Left lung (tissue), 10 donors: ENCODE results near the gene HS3ST5. TPM values are rescaled to one million over a fixed set of nuclear protein-coding genes. Genes with fewer than 3 reads are reported as not detected.

ENCODE experiments used
- ATAC-seq: fragments of 200-7000 bp; cut with Tn5 transposase; one replicate; pipeline ENCODE4 v1.9.1; 2020; ENCODE audit warnings: moderate library complexity
- DNase-seq, 4 donors: peaks; one replicate each; pipeline ENCODE4 v3.0.0-alpha.2; 2013 to 2020
- H3K27ac ChIP-seq, 2 donors: fragments of 200-600 bp; sonication (generic) in 1 of 2; one replicate each; pipeline versions ENCODE4 v1.5.0 to v1.8.0; 2020 to 2021
- H3K27me3 ChIP-seq, 2 donors: fragments of 200-600 bp; sonication (generic) in 1 of 2; one replicate each; pipeline versions ENCODE4 v1.5.0 to v1.8.0; 2020 to 2021
- H3K36me3 ChIP-seq, 2 donors: fragments of 200-600 bp; sonication (generic) in 1 of 2; one replicate each; pipeline versions ENCODE4 v1.5.0 to v1.8.0; 2020 to 2021
- H3K4me1 ChIP-seq, 2 donors: fragments of 200-600 bp; one replicate each; pipeline ENCODE4 v1.8.0; 2021
- H3K4me3 ChIP-seq, 2 donors: fragments of 200-600 bp; sonication (generic) in 1 of 2; one replicate each; pipeline versions ENCODE4 v1.5.0 to v1.8.0; 2020 to 2021; ENCODE audit warnings: mild to moderate bottlenecking in 1 of 2
- H3K9me3 ChIP-seq, 2 donors: fragments of 200-600 bp; sonication (generic) in 1 of 2; one replicate each; pipeline versions ENCODE4 v1.5.0 to v1.8.0; 2020 to 2021
- intact Hi-C, 2 donors: fragments of 100-400 bp; cut with DNase I; formaldehyde crosslinking; loops; one replicate each; pipeline versions ENCODE4 v1.11.2 to v1.14.2; 2022
- polyA plus RNA-seq, 6 donors: library from polyadenylated mRNA; unstranded; fragments of 120-200 nt; gene quantifications; one replicate each; pipeline ENCODE4 v1.2.1, GENCODE V29; 2013; ENCODE audit not compliant: insufficient read length in 6 of 6
- total RNA-seq, 2 donors: library from RNA; stranded (reverse); fragmentation: NEBNext Ultra II Directional; extraction: Animal tissue kit (Norgen Biotek cat#: 25700); gene quantifications; one replicate each; pipeline ENCODE4 v1.2.1, GENCODE V29; 2021
- TF ChIP-seq, protein P1 (sequence below), 2 donors: fragments of 200-600 bp; sonication (generic) in 1 of 2; IDR thresholded peaks; one replicate each; pipeline versions ENCODE4 v1.5.0 to v1.8.0; 2021; ENCODE audit warnings: antibody characterized with exemption in 2 of 2
- donor health status: DM: no; HTN: yes; CAD: no.
- donor health status: DM: no; HTN: no; CAD: no.

The HS3ST5 gene
- total and polyA plus RNA-seq, 8 donors: 0.06 to 0.33 (median 0.18) TPM; not detected in 1

- no peak for DNase-seq
- H3K36me3 ChIP-seq: no peaks in the 10 kb centered on the region
- no peaks in the 10 kb centered on the region for H3K27me3 ChIP-seq
- no peaks in the 10 kb centered on the region for H3K9me3 ChIP-seq
- no peaks in the 10 kb centered on the region for H3K4me1 ChIP-seq
- no peak overlapping the region for H3K4me3 ChIP-seq
- no peak overlapping the region for H3K27ac ChIP-seq
- no peak for ATAC-seq
- TF ChIP-seq, protein P1, sequence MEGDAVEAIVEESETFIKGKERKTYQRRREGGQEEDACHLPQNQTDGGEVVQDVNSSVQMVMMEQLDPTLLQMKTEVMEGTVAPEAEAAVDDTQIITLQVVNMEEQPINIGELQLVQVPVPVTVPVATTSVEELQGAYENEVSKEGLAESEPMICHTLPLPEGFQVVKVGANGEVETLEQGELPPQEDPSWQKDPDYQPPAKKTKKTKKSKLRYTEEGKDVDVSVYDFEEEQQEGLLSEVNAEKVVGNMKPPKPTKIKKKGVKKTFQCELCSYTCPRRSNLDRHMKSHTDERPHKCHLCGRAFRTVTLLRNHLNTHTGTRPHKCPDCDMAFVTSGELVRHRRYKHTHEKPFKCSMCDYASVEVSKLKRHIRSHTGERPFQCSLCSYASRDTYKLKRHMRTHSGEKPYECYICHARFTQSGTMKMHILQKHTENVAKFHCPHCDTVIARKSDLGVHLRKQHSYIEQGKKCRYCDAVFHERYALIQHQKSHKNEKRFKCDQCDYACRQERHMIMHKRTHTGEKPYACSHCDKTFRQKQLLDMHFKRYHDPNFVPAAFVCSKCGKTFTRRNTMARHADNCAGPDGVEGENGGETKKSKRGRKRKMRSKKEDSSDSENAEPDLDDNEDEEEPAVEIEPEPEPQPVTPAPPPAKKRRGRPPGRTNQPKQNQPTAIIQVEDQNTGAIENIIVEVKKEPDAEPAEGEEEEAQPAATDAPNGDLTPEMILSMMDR (IDR thresholded peaks at IDR 0.05): no peak
- intact Hi-C loops: no loop called here
These were observed 147.0 kb downstream of the HS3ST5 start for GRCh38 chr6:114195631-114196403.

GRCh38 chr6:114195027-114195365 lies 147.8 kb downstream of the HS3ST5 start:
- H3K9me3 ChIP-seq: no peaks in the 10 kb centered on the region
- no peaks in the 10 kb centered on the region for H3K4me1 ChIP-seq
- no peak overlapping the region for H3K4me3 ChIP-seq
- intact Hi-C loops: no loop called here
- no peaks in the 10 kb centered on the region for H3K36me3 ChIP-seq
- TF ChIP-seq, protein P1 (IDR thresholded peaks at IDR 0.05): no peak
- ATAC-seq (peak; percentile 57), DNase-seq (no peak)
- H3K27ac ChIP-seq: peak overlapping the region in 1 of 2 donors; percentile 0
- no peaks in the 10 kb centered on the region for H3K27me3 ChIP-seq

- DNase-seq: peak in 1 of 4 donors; percentile 34
- TF ChIP-seq, protein P1 (IDR thresholded peaks at IDR 0.05): no peak
- no peaks in the 10 kb centered on the region for H3K4me1 ChIP-seq
- H3K4me3 ChIP-seq: no peak overlapping the region
- ATAC-seq: peak; percentile 92
- peak overlapping the region in 1 of 2 donors; percentile 0 for H3K27ac ChIP-seq
- H3K36me3 ChIP-seq: no peaks in the 10 kb centered on the region
- H3K27me3 ChIP-seq: no peaks in the 10 kb centered on the region
- intact Hi-C loops: no loop called here
- no peaks in the 10 kb centered on the region for H3K9me3 ChIP-seq
These were observed 148.3 kb downstream of the HS3ST5 start for GRCh38 chr6:114194362-114195026.

GRCh38 chr6:114187563-114187962 lies 155.3 kb downstream of the HS3ST5 start:
- Histone ChIP-seq H3K9me3 (peaks cover 0 to 2% of the 10 kb centered on the region in 2 donors), H3K4me1 (no peaks in the 10 kb centered on the region), H3K27me3 (no peaks in the 10 kb centered on the region), H3K27ac (no peak overlapping the region), H3K4me3 (no peak overlapping the region), H3K36me3 (no peaks in the 10 kb centered on the region)
- ATAC-seq: no peak
- intact Hi-C loops: no loop called here
- no peak for DNase-seq
- TF ChIP-seq, protein P1 (IDR thresholded peaks at IDR 0.05): no peak

- Histone ChIP-seq H3K27ac (no peak overlapping the region), H3K4me3 (no peak overlapping the region), H3K4me1 (no peaks in the 10 kb centered on the region), H3K27me3 (no peaks in the 10 kb centered on the region), H3K9me3 (peaks cover 0 to 2% of the 10 kb centered on the region in 2 donors), H3K36me3 (no peaks in the 10 kb centered on the region)
- intact Hi-C loops: no loop called here
- DNase-seq (no peak), ATAC-seq (no peak)
- TF ChIP-seq, protein P1 (IDR thresholded peaks at IDR 0.05): no peak
These were observed 161.2 kb downstream of the HS3ST5 start for GRCh38 chr6:114181664-114182063.
